ENCODE data around the gene SLC38A10.

The SLC38A10 gene

GRCh38 chr17:81295031-81295675 is at the start of gene SLC38A10:
SLC38A10 (minus strand) TSS chr17:81295307; CDS start chr17:81294921, 386 bp downstream.
- Mint-ChIP-seq H3K36me3 (ENCODE audit: low read depth) (peaks cover 6% of the 10 kb centered on the region), H3K4me1 (ENCODE audit: low read depth) (peaks cover 31% of the 10 kb centered on the region), H3K27me3 (no peaks in the 10 kb centered on the region), H3K27ac (peak within 1 kb of the TSS; percentile 85), H3K4me3 (peak within 1 kb of the TSS; percentile 85), H3K9me3 (no peaks in the 10 kb centered on the region)

GRCh38 chr17:81342269-81343070 is 47.4 kb upstream of the SLC38A10 start:
- H3K27me3 Mint-ChIP-seq, result peaks cover 46% of the 10 kb centered on the region
- peaks cover 26% of the 10 kb centered on the region for H3K4me1 Mint-ChIP-seq (ENCODE audit: low read depth)
- no peaks in the 10 kb centered on the region for H3K9me3 Mint-ChIP-seq
- H3K27ac Mint-ChIP-seq, result peak overlapping the region; percentile 40
- no peak overlapping the region for H3K4me3 Mint-ChIP-seq
- H3K36me3 Mint-ChIP-seq (ENCODE audit: low read depth), result no peaks in the 10 kb centered on the region

GRCh38 chr17:81341516-81342268 is 46.6 kb upstream of the SLC38A10 start:
- Mint-ChIP-seq H3K36me3 (ENCODE audit: low read depth) (no peaks in the 10 kb centered on the region), H3K27me3 (peaks cover 46% of the 10 kb centered on the region), H3K4me1 (ENCODE audit: low read depth) (peaks cover 26% of the 10 kb centered on the region), H3K4me3 (no peak overlapping the region), H3K27ac (peak overlapping the region; percentile 40), H3K9me3 (no peaks in the 10 kb centered on the region)

- H3K4me3 Mint-ChIP-seq, result no peak overlapping the region
- no peaks in the 10 kb centered on the region for H3K9me3 Mint-ChIP-seq
- peaks cover 26% of the 10 kb centered on the region for H3K4me1 Mint-ChIP-seq (ENCODE audit: low read depth)
- H3K27ac Mint-ChIP-seq, result no peak overlapping the region
- no peaks in the 10 kb centered on the region for H3K36me3 Mint-ChIP-seq (ENCODE audit: low read depth)
- H3K27me3 Mint-ChIP-seq, result peaks cover 46% of the 10 kb centered on the region
These were observed 45.8 kb upstream of the SLC38A10 start for GRCh38 chr17:81340607-81341515.

GRCh38 chr17:81339534-81340296 is 44.6 kb upstream of the SLC38A10 start:
- H3K4me3 Mint-ChIP-seq, result no peak overlapping the region
- peaks cover 22% of the 10 kb centered on the region for H3K4me1 Mint-ChIP-seq (ENCODE audit: low read depth)
- no peak overlapping the region for H3K27ac Mint-ChIP-seq
- no peaks in the 10 kb centered on the region for H3K9me3 Mint-ChIP-seq
- no peaks in the 10 kb centered on the region for H3K36me3 Mint-ChIP-seq (ENCODE audit: low read depth)
- peaks cover 49% of the 10 kb centered on the region for H3K27me3 Mint-ChIP-seq

- H3K9me3 Mint-ChIP-seq, result no peaks in the 10 kb centered on the region
- peak overlapping the region; percentile 20 for H3K4me3 Mint-ChIP-seq
- peaks cover 43% of the 10 kb centered on the region for H3K27me3 Mint-ChIP-seq
- no peaks in the 10 kb centered on the region for H3K36me3 Mint-ChIP-seq (ENCODE audit: low read depth)
- peaks cover 16% of the 10 kb centered on the region for H3K4me1 Mint-ChIP-seq (ENCODE audit: low read depth)
- no peak overlapping the region for H3K27ac Mint-ChIP-seq
These were observed 44.1 kb upstream of the SLC38A10 start for GRCh38 chr17:81339191-81339533.

- peaks cover 37% of the 10 kb centered on the region for H3K27me3 Mint-ChIP-seq
These were observed 43.4 kb upstream of the SLC38A10 start for GRCh38 chr17:81338274-81339190.

GRCh38 chr17:81337476-81337879 is 42.4 kb upstream of the SLC38A10 start:
- no peak overlapping the region for H3K27ac Mint-ChIP-seq
- H3K36me3 Mint-ChIP-seq (ENCODE audit: low read depth), result no peaks in the 10 kb centered on the region
- no peak overlapping the region for H3K4me3 Mint-ChIP-seq
- no peaks in the 10 kb centered on the region for H3K9me3 Mint-ChIP-seq
- peaks cover 4% of the 10 kb centered on the region for H3K4me1 Mint-ChIP-seq (ENCODE audit: low read depth)
- H3K27me3 Mint-ChIP-seq, result peaks cover 36% of the 10 kb centered on the region

More at GRCh38 chr17:81338274-81339190, 43.4 kb upstream of the SLC38A10 start:
- Mint-ChIP-seq H3K27ac (no peak overlapping the region), H3K36me3 (ENCODE audit: low read depth) (no peaks in the 10 kb centered on the region), H3K9me3 (no peaks in the 10 kb centered on the region), H3K4me3 (no peak overlapping the region), H3K4me1 (ENCODE audit: low read depth) (peaks cover 11% of the 10 kb centered on the region)

GRCh38 chr17:81336930-81337325 is 41.8 kb upstream of the SLC38A10 start:
- H3K4me3 Mint-ChIP-seq, result no peak overlapping the region
- H3K4me1 Mint-ChIP-seq (ENCODE audit: low read depth), result no peaks in the 10 kb centered on the region
- no peaks in the 10 kb centered on the region for H3K9me3 Mint-ChIP-seq
- peaks cover 31% of the 10 kb centered on the region for H3K27me3 Mint-ChIP-seq
- no peaks in the 10 kb centered on the region for H3K36me3 Mint-ChIP-seq (ENCODE audit: low read depth)
- no peak overlapping the region for H3K27ac Mint-ChIP-seq

GRCh38 chr17:81336296-81336929 is 41.3 kb upstream of the SLC38A10 start:
- Mint-ChIP-seq H3K4me3 (no peak overlapping the region), H3K27ac (no peak overlapping the region), H3K36me3 (ENCODE audit: low read depth) (no peaks in the 10 kb centered on the region), H3K4me1 (ENCODE audit: low read depth) (no peaks in the 10 kb centered on the region), H3K9me3 (no peaks in the 10 kb centered on the region), H3K27me3 (peaks cover 31% of the 10 kb centered on the region)

- Mint-ChIP-seq H3K27ac (no peak overlapping the region), H3K4me1 (ENCODE audit: low read depth) (no peaks in the 10 kb centered on the region), H3K36me3 (ENCODE audit: low read depth) (no peaks in the 10 kb centered on the region), H3K27me3 (peaks cover 31% of the 10 kb centered on the region), H3K4me3 (no peak overlapping the region), H3K9me3 (no peaks in the 10 kb centered on the region)
These were observed 40.7 kb upstream of the SLC38A10 start for GRCh38 chr17:81335773-81336157.

GRCh38 chr17:81334987-81335772 is 40.1 kb upstream of the SLC38A10 start:
- H3K36me3 Mint-ChIP-seq (ENCODE audit: low read depth), result no peaks in the 10 kb centered on the region
- H3K4me3 Mint-ChIP-seq, result no peak overlapping the region
- H3K9me3 Mint-ChIP-seq, result no peaks in the 10 kb centered on the region
- peaks cover 26% of the 10 kb centered on the region for H3K27me3 Mint-ChIP-seq
- no peaks in the 10 kb centered on the region for H3K4me1 Mint-ChIP-seq (ENCODE audit: low read depth)
- H3K27ac Mint-ChIP-seq, result no peak overlapping the region
